ENCODE results near the gene USP35.

The USP35 gene

DNA sequence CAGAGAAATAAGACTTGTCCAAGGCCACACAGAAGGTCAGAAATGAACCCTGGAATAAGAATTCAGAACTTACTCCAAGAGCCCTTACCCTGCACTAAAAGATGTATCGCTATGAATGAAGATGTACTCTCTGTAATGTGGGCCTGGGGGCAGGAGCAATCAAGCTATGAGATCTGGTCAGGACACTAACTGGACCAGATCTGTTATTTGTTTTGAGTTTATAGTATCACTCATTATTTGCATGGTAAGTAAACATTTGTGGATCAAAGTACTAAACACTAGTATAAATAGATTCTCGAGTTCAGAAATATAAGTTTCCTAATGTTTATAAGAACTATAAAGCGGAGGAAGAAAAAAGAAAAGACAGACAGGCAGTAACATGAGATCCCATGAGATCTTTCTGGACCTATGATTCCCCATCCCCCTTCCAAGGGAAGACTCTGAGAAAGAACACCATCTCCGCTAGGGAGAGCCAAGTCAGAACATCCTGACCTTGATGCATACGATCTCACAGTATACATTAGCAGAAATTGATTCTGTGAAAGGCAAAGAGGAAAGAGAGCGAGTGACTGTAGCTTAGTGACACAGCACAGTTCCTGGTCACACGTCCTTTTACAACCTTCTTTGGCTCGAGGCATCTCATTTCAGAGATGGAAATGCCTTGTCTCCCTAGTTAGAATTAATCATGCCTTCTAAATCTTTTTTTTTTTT lies 71.2 kb downstream of the USP35 start:
- Histone ChIP-seq H3K27me3 (ENCODE audit: insufficient read depth, low read depth, severe bottlenecking) (no peaks in the 10 kb centered on the region), H3K9me3 (ENCODE audit: severe bottlenecking) (no peaks in the 10 kb centered on the region), H3K36me3 (no peaks in the 10 kb centered on the region), H3K27ac (no peak overlapping the region), H3K4me3 (ENCODE audit: low read depth, low read length) (no peak overlapping the region)
- TF ChIP-seq, protein P1, sequence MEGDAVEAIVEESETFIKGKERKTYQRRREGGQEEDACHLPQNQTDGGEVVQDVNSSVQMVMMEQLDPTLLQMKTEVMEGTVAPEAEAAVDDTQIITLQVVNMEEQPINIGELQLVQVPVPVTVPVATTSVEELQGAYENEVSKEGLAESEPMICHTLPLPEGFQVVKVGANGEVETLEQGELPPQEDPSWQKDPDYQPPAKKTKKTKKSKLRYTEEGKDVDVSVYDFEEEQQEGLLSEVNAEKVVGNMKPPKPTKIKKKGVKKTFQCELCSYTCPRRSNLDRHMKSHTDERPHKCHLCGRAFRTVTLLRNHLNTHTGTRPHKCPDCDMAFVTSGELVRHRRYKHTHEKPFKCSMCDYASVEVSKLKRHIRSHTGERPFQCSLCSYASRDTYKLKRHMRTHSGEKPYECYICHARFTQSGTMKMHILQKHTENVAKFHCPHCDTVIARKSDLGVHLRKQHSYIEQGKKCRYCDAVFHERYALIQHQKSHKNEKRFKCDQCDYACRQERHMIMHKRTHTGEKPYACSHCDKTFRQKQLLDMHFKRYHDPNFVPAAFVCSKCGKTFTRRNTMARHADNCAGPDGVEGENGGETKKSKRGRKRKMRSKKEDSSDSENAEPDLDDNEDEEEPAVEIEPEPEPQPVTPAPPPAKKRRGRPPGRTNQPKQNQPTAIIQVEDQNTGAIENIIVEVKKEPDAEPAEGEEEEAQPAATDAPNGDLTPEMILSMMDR (IDR thresholded peaks at IDR 0.05; ENCODE audit: low read depth, low read length): no peak
- DNase-seq: no peak

DNA sequence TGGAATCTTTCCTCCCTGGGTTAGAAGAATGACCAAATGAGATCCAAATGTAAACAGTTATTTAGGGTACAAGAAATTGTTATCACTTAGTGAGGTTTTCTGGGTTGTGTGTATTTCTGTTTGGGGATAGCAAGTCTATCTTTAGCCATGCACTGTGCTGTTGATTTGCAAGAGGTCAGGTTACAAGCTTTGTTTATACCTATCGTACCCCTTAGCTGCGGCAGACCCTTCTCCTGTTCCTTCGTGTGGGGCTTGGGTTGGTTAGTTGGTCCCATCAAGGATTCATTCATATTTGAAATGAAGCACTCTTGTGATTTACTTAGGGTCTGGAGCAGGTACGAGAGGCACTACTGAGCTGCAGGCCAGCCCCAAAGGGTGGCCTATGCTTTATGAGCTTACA lies 72.6 kb downstream of the USP35 start:
- H3K27me3 ChIP-seq (ENCODE audit: insufficient read depth, low read depth, severe bottlenecking): no peaks in the 10 kb centered on the region
- no peak overlapping the region for H3K27ac ChIP-seq
- no peak for DNase-seq
- no peaks in the 10 kb centered on the region for H3K9me3 ChIP-seq (ENCODE audit: severe bottlenecking)
- no peak overlapping the region for H3K4me3 ChIP-seq (ENCODE audit: low read depth, low read length)
- H3K36me3 ChIP-seq: no peaks in the 10 kb centered on the region
- TF ChIP-seq, protein P1 (IDR thresholded peaks at IDR 0.05; ENCODE audit: low read depth, low read length): no peak

DNA sequence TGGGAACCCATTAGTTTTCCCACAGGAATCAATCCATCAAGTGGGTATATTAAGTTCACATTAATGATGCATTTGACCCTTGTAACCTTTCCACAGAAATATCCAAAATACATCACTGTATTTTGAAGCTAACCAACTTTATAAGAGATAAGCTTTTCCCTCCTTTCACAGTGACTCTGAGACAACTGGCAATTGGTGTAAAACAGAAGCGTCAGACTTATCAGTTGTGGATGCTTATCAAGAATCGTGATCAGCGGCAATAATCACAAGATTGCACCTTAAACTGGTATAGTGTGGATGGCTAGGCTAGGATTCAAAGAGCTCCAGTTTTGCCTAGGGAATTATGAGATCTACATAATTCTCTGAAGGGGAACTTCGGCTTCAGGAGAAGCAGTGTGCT lies 73.1 kb downstream of the USP35 start:
- Histone ChIP-seq H3K27me3 (ENCODE audit: insufficient read depth, low read depth, severe bottlenecking) (no peaks in the 10 kb centered on the region), H3K36me3 (no peaks in the 10 kb centered on the region), H3K4me3 (ENCODE audit: low read depth, low read length) (no peak overlapping the region), H3K9me3 (ENCODE audit: severe bottlenecking) (no peaks in the 10 kb centered on the region), H3K27ac (no peak overlapping the region)
- TF ChIP-seq, protein P1 (IDR thresholded peaks at IDR 0.05; ENCODE audit: low read depth, low read length): no peak
- DNase-seq: no peak

DNA sequence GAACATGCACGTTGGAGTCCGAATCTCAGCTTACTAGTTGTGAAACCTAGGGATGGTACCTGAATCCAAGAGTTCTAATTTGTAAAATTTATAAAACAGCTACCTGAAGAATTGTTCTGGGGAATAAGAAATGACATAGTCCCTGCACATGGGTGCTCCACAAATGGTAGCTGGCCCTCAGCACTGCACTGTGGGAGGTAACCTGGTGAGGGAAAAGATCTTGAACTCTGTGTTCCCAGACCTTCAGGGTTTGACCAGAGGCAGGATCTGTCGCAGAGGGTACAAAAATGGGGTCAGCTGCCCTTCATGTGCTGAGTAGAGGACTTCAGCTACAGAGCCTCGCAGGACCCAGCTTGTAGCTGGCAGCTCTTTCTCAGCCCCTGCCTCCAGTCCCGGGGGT lies 73.5 kb downstream of the USP35 start:
- no peaks in the 10 kb centered on the region for H3K9me3 ChIP-seq (ENCODE audit: severe bottlenecking)
- no peaks in the 10 kb centered on the region for H3K36me3 ChIP-seq
- H3K4me3 ChIP-seq (ENCODE audit: low read depth, low read length): no peak overlapping the region
- H3K27me3 ChIP-seq (ENCODE audit: insufficient read depth, low read depth, severe bottlenecking): no peaks in the 10 kb centered on the region
- TF ChIP-seq, protein P1 (IDR thresholded peaks at IDR 0.05; ENCODE audit: low read depth, low read length): no peak
- DNase-seq: no peak
- no peak overlapping the region for H3K27ac ChIP-seq

DNA sequence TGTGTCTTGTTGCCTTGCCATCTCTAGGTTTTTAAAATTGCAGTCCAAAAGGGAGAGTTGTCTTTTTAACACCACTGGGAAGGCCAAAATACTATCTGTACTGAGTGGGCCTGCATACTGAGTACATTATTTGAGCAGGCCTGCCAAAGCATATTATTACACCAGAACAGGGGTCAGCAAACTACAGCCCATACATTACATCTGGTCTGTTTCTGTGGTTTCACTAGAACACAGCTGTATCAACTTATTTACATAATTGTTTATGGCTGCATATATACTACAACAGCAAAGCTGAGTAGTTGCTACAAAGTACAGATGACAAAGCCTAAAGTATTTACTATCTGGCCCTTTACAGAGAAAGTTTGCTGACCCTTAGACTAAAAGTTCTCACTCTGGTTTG lies 74.0 kb downstream of the USP35 start:
- DNase-seq: no peak
- TF ChIP-seq, protein P1 (IDR thresholded peaks at IDR 0.05; ENCODE audit: low read depth, low read length): no peak

More for the DNA sequence above, 74.0 kb downstream of the USP35 start:
- no peaks in the 10 kb centered on the region for H3K27me3 ChIP-seq (ENCODE audit: insufficient read depth, low read depth, severe bottlenecking)
- no peak overlapping the region for H3K4me3 ChIP-seq (ENCODE audit: low read depth, low read length)
- no peak overlapping the region for H3K27ac ChIP-seq
- H3K9me3 ChIP-seq (ENCODE audit: severe bottlenecking): no peaks in the 10 kb centered on the region
- H3K36me3 ChIP-seq: no peaks in the 10 kb centered on the region
